HG03066 (cell line): ENCODE results near the gene NRG3.

Source experiments
- ATAC-seq: cut with Tn5 transposase; IDR thresholded peaks from one replicate; pipeline ENCODE4 v1.9.1; 2021; ENCODE audit warnings: low read depth; ENCODE audit not compliant: unreplicated experiment

NRG3 gene

GRCh38 chr10:82452676-82453075, 577.7 kb downstream of the NRG3 start:
- ATAC-seq: no peak

- no peak for ATAC-seq
Observed at GRCh38 chr10:82453678-82454293, 578.8 kb downstream of the NRG3 start.

GRCh38 chr10:82462910-82463551, 588.0 kb downstream of the NRG3 start:
- ATAC-seq: no peak

GRCh38 chr10:82463614-82464013, 588.6 kb downstream of the NRG3 start:
- ATAC-seq: no peak

- no peak for ATAC-seq
Observed at GRCh38 chr10:82464191-82464818, 589.3 kb downstream of the NRG3 start.

- ATAC-seq: no peak
Observed at GRCh38 chr10:82464966-82465365, 590.0 kb downstream of the NRG3 start.

GRCh38 chr10:82468453-82468852, 593.5 kb downstream of the NRG3 start:
- no peak for ATAC-seq

GRCh38 chr10:82472406-82473335, 597.7 kb downstream of the NRG3 start:
- ATAC-seq: no peak

GRCh38 chr10:82477776-82478175, 602.8 kb downstream of the NRG3 start:
- no peak for ATAC-seq

- ATAC-seq: no peak
Observed at GRCh38 chr10:82492647-82493046, 617.7 kb downstream of the NRG3 start.

GRCh38 chr10:82496114-82496513, 621.1 kb downstream of the NRG3 start:
- ATAC-seq: no peak

- no peak for ATAC-seq
Observed at GRCh38 chr10:82497439-82497838, 622.4 kb downstream of the NRG3 start.

- ATAC-seq: no peak
Observed at GRCh38 chr10:82498976-82499375, 624.0 kb downstream of the NRG3 start.

GRCh38 chr10:82505009-82505408, 630.0 kb downstream of the NRG3 start:
- no peak for ATAC-seq

- ATAC-seq: no peak
Observed at GRCh38 chr10:82506680-82507376, 631.8 kb downstream of the NRG3 start.

- ATAC-seq: no peak
Observed at GRCh38 chr10:82515256-82515655, 640.3 kb downstream of the NRG3 start.

- ATAC-seq: no peak
Observed at GRCh38 chr10:82529062-82529461, 654.1 kb downstream of the NRG3 start.

GRCh38 chr10:82535457-82535856, 660.5 kb downstream of the NRG3 start:
- no peak for ATAC-seq

- no peak for ATAC-seq
Observed at GRCh38 chr10:82536668-82537067, 661.7 kb downstream of the NRG3 start.

- no peak for ATAC-seq
Observed at GRCh38 chr10:82538272-82538671, 663.3 kb downstream of the NRG3 start.
